Transverse colon (tissue), 4 donors: Measurements from ENCODE around the gene TEX53.

Experiments used
- POLR2A ChIP-seq: fragments of 450-650 bp; IDR thresholded peaks from one replicate; pipeline ENCODE4 v1.6.1; 2016; ENCODE audit warnings: antibody characterized with exemption, mild to moderate bottlenecking, moderate library complexity
- POLR2AphosphoS5 ChIP-seq, 3 donors: sonication (generic); formaldehyde crosslinking; IDR thresholded peaks; one replicate each; pipeline ENCODE4 v1.6.1; 2016; ENCODE audit warnings: antibody characterized with exemption in 3 of 3
- TF ChIP-seq, protein P1 (sequence below), 5 experiments: fragments of 200-600 bp in 3 of 5; fragments of 450-650 bp in 2 of 5; sonication (generic) in 3 of 5; IDR thresholded peaks; 1 replicate in 2 of 5; 2 replicates in 3 of 5; pipeline ENCODE4 v1.5.1; 2016 to 2017; ENCODE audit warnings: antibody characterized with exemption in 5 of 5, inconsistent platforms in 3 of 5, mild to moderate bottlenecking in 2 of 5, moderate library complexity in 1 of 5

- TF ChIP-seq POLR2A, result no peak
- TF ChIP-seq, protein P1, sequence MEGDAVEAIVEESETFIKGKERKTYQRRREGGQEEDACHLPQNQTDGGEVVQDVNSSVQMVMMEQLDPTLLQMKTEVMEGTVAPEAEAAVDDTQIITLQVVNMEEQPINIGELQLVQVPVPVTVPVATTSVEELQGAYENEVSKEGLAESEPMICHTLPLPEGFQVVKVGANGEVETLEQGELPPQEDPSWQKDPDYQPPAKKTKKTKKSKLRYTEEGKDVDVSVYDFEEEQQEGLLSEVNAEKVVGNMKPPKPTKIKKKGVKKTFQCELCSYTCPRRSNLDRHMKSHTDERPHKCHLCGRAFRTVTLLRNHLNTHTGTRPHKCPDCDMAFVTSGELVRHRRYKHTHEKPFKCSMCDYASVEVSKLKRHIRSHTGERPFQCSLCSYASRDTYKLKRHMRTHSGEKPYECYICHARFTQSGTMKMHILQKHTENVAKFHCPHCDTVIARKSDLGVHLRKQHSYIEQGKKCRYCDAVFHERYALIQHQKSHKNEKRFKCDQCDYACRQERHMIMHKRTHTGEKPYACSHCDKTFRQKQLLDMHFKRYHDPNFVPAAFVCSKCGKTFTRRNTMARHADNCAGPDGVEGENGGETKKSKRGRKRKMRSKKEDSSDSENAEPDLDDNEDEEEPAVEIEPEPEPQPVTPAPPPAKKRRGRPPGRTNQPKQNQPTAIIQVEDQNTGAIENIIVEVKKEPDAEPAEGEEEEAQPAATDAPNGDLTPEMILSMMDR (IDR thresholded peaks at IDR 0.05), result no peak
- no peak for TF ChIP-seq POLR2AphosphoS5 (IDR thresholded peaks at IDR 0.05)
Observed at GRCh38 chr9:114652776-114653555, 4.6 kb downstream of the TEX53 start.
